Measurements from ENCODE around the gene SF3B4. TPM values are rescaled to one million over a fixed set of nuclear protein-coding genes. Genes with fewer than 3 reads are reported as not detected.
"Not testable (repeated sequence)": the region's sequence is repeated elsewhere in the genome, so short reads cannot be mapped to it uniquely, and the experiment has no call there.

The SF3B4 gene
- total and polyA plus RNA-seq, 2 of the 13 experiments (the other 11 are each of a cell fraction or from before 2014, with no cell fraction given) = 13.8 to 14.8 TPM

DNA sequence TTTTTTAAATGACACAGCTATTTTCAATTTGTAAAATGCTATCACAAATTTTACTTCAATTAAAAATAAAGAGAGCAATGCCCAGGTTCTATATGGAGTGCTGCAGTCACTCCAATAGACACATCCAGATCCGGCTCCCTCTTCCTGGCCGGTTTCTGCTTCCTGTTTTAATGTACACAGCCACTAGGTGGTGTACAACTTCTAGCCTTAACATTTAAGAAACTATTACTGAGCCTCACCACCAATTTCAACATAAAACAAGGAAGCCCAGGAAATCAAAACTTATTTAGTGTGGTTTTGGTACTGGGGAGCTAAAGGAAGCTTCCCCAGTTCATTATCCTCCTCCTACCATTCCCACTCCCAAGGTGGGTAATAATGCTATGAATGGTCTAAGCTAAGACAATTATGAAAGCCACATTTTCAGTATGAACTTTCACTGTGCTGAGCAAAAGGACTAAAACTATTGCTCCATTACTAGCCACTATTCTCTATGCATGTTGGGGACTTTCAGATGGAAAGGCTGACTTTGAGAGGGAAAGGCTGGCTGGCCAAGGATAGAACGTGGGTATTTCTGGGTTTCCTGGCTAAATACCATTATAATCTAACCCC, 34.5 kb upstream of the SF3B4 start (continued):
- TF ChIP-seq, protein P1, sequence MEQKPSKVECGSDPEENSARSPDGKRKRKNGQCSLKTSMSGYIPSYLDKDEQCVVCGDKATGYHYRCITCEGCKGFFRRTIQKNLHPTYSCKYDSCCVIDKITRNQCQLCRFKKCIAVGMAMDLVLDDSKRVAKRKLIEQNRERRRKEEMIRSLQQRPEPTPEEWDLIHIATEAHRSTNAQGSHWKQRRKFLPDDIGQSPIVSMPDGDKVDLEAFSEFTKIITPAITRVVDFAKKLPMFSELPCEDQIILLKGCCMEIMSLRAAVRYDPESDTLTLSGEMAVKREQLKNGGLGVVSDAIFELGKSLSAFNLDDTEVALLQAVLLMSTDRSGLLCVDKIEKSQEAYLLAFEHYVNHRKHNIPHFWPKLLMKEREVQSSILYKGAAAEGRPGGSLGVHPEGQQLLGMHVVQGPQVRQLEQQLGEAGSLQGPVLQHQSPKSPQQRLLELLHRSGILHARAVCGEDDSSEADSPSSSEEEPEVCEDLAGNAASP (CRISPR knock-in tag; IDR thresholded peaks at IDR 0.05; ENCODE audit: borderline replicate concordance) = no peak
- 0 out of 2 replicates have a peak, but pooled peaks have one; percentile 22 for TF ChIP-seq KAT8 (CRISPR knock-in tag; IDR thresholded peaks at IDR 0.05)
- TF ChIP-seq ELF3 (CRISPR knock-in tag; IDR thresholded peaks at IDR 0.05) = peak; percentile 54

DNA sequence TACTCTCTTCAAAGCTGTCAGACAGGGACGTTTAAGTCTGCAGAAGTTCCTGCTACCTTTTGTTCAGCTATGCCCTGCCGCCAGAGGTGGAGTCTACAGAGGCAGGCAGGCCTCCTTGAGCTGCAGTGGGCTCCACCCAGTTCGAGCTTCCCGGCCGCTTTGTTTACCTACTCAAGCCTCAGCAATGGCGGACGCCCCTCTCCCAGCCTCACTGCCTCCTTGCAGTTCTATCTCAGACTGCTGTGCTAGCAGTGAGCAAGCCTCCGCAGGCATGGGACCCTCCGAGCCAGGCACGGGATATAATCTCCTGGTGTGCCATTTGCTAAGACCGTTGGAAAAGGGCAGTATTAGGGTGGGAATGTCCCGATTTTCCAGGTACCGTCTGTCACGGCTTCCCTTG, 29.9 kb upstream of the SF3B4 start:
- POLR2A ChIA-PET; H3K4me3 ChIP-seq (replicated peaks in 1 of 3; ENCODE audit: insufficient read depth in 1 of 3, low read depth in 2 of 3, low read length in 3 of 3); H3K79me2 ChIP-seq (ENCODE audit: insufficient read depth, low read length); in situ Hi-C loops (cut with HindIII; ENCODE audit: extremely low pct_ligation_motif_present, low pct_unique_long_range_greater_than_20kb); H4K20me1 ChIP-seq (ENCODE audit: insufficient read depth, low read length); BruUV-seq (replicated peaks); H3K27me3 ChIP-seq (ENCODE audit: control insufficient read depth in 1 of 2, insufficient read depth in 2 of 2, low read length in 2 of 2); intact Hi-C loops (cut with micrococcal nuclease; ENCODE audit: unreplicated experiment); H2AFZ ChIP-seq (ENCODE audit: low read length); H3K4me2 ChIP-seq (ENCODE audit: low read depth, low read length); DNase-seq (ENCODE audit: low spot score); H3K27ac ChIP-seq (ENCODE audit: extremely low read length, insufficient read depth, low read length); FAIRE-seq; H3K9ac ChIP-seq (ENCODE audit: insufficient read depth, low read depth, low read length); ATAC-seq; CTCF ChIA-PET (ENCODE audit: low intra/inter-chr PET ratio, low total read pairs); H3K4me1 ChIP-seq (ENCODE audit: insufficient read depth, low read length); H3K9me3 ChIP-seq (ENCODE audit: low read length): not testable (repeated sequence)
- peaks cover 5 to 37% of the 10 kb centered on the region in 2 experiments; a peak in 4 of 5 replicates for H3K36me3 ChIP-seq (replicated peaks in 1 of 2; ENCODE audit: control insufficient read depth in 1 of 2, insufficient read depth in 2 of 2, low read length in 2 of 2)
- WGBS (ENCODE audit: low lambda C conversion rate) = 100% methylated on average over 10 of the region's 14 CpGs

- POLR2A ChIA-PET = interaction anchor here (0.7 kb wide), 1 partner anchor 247 kb away, joined by 4 read pairs; no protein-coding TSS in a partner anchor
- Histone ChIP-seq H3K4me1 (ENCODE audit: insufficient read depth, low read length) (no peaks in the 10 kb centered on the region), H3K36me3 (replicated peaks in 1 of 2; ENCODE audit: control insufficient read depth in 1 of 2, insufficient read depth in 2 of 2, low read length in 2 of 2) (peaks cover 10 to 35% of the 10 kb centered on the region in 2 experiments; a peak in 4 of 5 replicates), H3K9ac (ENCODE audit: insufficient read depth, low read depth, low read length) (no peak overlapping the region), H3K27me3 (ENCODE audit: control insufficient read depth in 1 of 2, insufficient read depth in 2 of 2, low read length in 2 of 2) (no peaks in the 10 kb centered on the region), H3K4me2 (ENCODE audit: low read depth, low read length) (no peak overlapping the region), H3K27ac (ENCODE audit: extremely low read length, insufficient read depth, low read length) (no peak overlapping the region), H3K79me2 (ENCODE audit: insufficient read depth, low read length) (no peaks in the 10 kb centered on the region), H3K9me3 (ENCODE audit: low read length) (no peaks in the 10 kb centered on the region), H3K4me3 (replicated peaks in 1 of 3; ENCODE audit: insufficient read depth in 1 of 3, low read depth in 2 of 3, low read length in 3 of 3) (no peak overlapping the region), H2AFZ (ENCODE audit: low read length) (no peak overlapping the region), H4K20me1 (ENCODE audit: insufficient read depth, low read length) (no peaks in the 10 kb centered on the region)
- no peak for TF ChIP-seq ZNF660 (CRISPR knock-in tag; IDR thresholded peaks at IDR 0.05; ENCODE audit: borderline replicate concordance, low read depth)
- DNase-seq (ENCODE audit: low spot score) = no peak
- intact Hi-C loops (cut with micrococcal nuclease; ENCODE audit: unreplicated experiment) = no loop called here
- no peak for FAIRE-seq
- BruUV-seq (replicated peaks) = no TSS peak
- CTCF ChIA-PET (ENCODE audit: low intra/inter-chr PET ratio, low total read pairs) = no interaction called here
- in situ Hi-C loops (cut with HindIII; ENCODE audit: extremely low pct_ligation_motif_present, low pct_unique_long_range_greater_than_20kb) = no loop called here
- 98% methylated on average over 6 of the region's 6 CpGs for WGBS (ENCODE audit: low lambda C conversion rate)
- no peak for ATAC-seq
Measured at GRCh38 chr1:149949911-149950310, 22.3 kb upstream of the SF3B4 start.

Data from HepG2 (cell line).